Inferior parietal cortex (tissue), 1 donor: Measurements from ENCODE around the gene SLC36A2.
"Not testable (repeated sequence)": the region's sequence is repeated elsewhere in the genome, so short reads cannot be mapped to it uniquely, and the experiment has no call there.

Experiments
- DNase-seq: peaks from one replicate; pipeline ENCODE4 v3.0.0-alpha.2; 2016; ENCODE audit errors: extremely low spot score

The SLC36A2 gene

DNA sequence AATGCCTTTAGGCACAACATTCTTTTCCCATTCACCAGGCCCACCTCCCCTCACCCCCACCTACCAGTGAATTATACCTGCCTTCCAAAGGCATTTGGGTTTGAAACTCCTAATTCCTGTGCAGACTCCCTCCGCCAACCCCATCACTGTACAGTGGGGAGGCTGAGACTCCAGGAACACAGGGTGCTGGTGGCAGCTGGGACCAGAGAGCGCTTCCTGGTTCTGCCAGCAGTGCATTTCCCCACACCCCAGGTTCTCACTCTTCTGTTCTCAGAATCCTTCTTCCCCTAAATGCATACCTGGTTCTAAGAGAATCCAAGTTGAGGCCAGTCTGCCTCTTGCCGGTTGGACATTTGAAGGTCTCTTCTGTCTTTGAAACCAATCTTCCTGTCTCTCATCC, 21.1 kb downstream of the SLC36A2 start:
- DNase-seq = no peak

DNA sequence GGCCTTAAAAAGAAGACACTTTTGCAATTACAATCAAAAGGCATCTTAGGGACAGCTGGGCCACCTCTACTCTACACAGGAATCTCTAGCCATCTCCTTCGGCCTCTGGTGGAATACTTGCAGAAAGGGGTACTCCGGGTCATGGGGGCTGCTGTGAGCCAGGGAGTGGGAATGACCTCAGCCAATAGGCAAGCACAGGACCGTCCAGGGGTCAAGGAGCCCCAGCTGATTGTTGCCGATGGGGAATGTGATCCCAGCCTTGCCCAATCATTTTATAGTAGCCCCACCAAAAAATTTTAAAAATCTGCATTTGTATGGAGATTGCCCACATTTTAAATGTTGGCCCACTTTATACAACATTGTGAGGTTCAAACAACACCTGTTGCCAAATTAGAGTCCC, 26.9 kb downstream of the SLC36A2 start:
- DNase-seq = no peak

DNA sequence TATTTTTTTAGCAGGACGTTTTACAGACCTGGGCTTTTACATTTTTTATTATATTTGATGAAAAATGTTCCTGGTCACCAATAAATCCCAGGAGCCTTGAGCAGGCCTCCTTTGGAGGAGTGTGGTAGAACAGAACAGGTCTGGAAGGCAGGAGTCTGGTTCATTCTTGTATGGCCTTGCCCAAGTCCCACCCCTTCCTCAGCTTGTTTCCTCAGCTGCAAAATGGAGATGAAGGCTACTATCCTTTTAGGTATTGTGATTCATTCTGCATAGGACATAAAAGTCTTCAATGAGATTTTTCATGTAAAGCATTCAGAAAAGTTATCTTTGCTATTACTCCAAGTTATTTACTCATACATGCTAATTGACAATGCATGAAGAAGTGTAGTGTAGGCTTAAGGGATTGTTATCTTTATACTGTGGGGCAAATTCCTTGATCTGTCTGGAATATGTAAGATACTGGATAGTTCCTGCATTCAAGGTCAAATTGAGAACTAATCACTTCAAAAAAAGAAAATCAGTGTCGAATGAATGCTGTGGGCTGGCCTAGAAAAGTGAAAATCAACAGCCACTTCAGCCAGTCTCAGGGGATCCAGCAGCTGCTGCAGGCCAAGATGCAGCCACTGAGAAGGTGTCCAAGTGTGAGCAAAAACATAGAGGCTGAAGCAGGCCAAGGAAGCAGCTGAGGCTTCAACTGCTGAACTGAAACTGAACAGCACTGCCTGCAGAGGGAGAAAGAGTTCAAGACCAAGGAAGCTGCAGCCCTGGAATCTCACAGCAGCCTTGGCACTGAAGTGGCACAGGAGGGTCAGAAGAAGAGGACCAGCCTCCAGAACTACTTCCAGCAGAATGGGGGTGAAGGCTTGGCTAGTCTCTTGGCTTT, 28.3 kb downstream of the SLC36A2 start:
- peak; percentile 9 for DNase-seq

DNA sequence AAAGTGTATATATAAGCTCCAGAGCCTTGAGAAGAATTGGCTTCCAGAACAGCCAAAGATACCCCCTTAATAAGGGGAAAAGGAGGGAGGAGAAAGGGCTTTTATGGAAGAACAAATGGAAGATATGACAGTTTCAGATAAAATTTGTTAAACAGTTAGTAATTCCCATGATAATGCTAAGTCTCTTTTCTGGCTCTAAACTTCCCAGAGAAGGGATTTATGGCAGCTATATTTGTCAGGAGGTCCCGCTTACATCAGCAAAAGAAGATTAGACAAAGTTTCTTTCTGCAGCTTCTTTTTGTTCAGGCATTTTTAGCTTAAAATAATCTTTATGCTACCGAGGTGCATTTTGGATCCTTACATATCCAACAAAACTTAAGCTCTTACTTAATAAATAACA, 29.5 kb downstream of the SLC36A2 start:
- DNase-seq = no peak

DNA sequence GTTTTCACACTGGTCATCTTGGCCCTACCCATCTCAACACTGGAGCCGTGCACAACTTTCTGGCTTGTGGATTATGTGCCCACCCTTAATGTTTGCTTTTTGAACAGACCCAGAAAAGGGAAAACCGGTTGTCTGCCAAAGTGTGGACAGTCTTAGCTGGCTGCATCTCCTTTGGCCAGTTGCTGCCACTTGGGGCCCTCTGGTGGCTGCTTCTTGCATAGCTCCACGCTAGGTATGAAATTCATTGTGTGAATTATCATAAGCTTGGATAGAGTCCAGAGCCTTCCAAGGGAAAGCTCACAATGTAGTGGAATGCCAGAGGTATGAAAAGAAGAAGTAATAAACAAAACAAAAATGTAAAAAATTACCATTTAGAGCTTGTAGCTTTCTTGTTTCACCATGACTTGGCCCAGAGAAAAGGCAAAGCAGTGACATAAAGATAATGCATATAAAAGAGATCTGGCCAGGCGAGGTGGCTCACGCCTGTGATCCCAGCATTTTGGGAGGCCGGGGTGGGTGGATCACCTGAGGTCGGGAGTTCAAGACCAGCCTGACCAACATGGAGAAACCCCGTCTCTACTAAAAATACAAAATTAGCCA, 31.3 kb downstream of the SLC36A2 start:
- peak; percentile 52 for DNase-seq

DNA sequence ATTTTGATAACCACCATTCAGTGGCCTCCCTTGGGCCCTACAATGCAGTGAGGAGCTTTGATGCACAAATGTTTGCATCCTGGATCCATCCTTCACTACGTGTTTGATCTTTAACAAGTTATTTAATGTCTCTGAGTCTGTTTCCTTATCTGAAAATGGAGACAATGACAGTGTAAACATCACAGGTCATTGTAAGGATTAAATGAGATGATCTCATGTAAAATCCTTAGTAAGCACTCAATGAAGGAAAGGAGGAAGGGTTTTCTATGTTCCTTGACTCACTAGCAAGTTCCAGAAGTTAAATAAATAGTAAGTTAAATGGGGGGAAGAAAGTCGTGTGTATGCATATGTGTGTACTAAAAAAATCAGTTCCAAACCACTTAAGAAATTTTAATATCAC, 34.0 kb downstream of the SLC36A2 start:
- DNase-seq = no peak

DNA sequence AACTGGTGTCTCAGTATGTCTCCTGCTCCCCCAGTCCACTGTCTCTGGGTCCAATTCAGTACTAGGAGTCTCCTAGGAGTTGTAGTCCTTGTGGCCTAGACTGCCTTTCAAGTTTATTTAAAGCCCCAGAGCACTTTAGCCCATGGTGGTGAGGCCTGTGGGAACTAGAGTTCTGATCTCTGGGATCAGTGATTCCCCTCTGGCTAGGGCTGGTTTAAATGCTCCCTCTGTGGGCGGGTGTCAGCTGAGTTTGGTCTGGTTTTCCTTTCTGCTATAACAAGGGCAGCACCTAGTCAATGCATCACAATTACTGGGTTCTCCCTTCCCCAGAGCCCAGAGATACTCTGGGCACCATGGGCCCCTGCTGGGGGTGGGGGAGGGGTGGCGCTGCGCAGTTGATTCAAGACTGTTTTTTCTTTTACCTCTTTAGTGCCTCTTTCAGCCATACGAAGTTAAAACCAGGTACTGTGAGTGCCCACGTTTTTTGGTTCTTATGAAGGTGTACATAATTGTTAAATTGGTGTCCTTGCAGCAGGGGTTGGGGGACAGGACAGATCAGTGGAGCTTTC, 34.5 kb downstream of the SLC36A2 start:
- DNase-seq = no peak

DNA sequence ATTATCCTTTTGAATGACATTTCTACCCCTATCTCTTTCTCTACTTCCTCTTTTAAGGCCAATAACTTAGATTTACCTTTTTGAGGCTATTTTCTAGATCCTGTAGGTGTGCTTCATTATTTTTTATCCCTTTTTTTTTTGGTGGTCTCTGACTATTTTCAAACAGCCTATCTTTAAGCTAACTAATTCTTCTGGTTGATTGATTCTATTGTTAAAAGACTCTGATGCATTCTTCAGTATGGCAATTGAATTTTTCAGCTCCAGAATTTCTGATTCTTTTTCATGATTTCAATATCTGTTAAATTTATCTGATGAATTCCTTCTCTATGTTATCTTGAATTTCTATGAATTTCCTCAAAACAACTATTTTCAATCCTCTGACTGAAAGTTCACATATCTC, 36.4 kb downstream of the SLC36A2 start:
- no peak for DNase-seq

DNA sequence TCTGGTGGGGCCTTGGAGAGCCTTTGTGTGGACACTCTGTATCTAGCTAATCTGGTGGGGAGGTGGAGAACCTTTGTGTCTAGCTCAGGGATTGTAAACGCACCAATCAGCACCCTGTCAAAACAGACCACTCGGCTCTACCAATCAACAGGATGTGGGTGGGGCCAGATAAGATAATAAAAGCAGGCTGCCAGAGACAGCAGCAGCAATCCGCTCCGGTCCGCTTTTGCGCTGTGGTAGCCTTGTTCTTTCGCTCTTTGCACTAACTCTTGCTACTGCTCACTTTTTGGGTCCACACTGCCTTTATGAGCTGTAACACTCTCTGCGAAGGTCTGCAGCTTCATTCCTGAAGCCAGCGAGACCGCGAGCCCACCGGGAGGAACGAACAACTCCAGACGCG, 37.5 kb downstream of the SLC36A2 start:
- not testable (repeated sequence) for DNase-seq

DNA sequence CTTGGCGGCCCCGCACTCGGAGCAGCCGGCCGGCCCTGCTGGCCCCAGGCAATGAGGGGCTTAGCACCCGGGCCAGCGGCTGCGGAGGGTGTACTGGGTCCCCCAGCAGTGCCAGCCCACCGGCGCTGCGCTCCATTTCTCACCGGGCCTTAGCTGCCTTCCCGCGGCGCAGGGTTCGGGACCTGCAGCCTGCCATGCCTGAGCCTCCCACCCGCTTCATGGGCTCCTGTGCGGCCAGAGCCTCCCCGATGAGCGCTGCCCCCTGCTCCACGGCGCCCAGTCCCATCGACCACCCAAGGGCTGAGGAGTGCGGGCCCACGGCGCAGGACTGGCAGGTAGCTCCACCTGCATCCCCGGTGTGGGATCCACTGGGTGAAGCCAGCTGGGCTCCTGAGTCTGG, 38.1 kb downstream of the SLC36A2 start:
- not testable (repeated sequence) for DNase-seq

DNA sequence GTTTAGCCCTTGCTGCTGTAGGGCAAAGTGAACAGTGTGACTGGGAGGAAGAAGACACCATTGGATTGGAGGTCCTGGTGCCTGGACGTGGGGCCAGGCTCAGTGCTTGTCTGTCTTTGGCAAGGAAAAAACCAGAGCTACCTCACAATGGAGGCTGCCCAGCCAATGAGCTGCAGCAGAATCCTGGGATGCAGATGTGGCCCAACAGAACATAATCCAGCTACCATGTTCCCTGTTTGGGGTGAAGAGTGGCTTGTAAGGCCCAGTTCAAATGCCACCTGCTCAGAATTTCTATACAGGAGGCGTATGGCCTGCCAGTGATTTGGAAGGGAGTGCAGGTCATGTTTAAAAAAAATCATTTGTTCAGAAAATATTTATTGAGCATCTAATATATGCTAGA, 43.7 kb downstream of the SLC36A2 start, which contains the start of gene SLC36A3:
Gene SLC36A3, minus strand, starts transcription at position 101 of the 400 bp plus-strand sequence. CDS start 412 bp downstream, outside the sequence.
- no peak for DNase-seq

DNA sequence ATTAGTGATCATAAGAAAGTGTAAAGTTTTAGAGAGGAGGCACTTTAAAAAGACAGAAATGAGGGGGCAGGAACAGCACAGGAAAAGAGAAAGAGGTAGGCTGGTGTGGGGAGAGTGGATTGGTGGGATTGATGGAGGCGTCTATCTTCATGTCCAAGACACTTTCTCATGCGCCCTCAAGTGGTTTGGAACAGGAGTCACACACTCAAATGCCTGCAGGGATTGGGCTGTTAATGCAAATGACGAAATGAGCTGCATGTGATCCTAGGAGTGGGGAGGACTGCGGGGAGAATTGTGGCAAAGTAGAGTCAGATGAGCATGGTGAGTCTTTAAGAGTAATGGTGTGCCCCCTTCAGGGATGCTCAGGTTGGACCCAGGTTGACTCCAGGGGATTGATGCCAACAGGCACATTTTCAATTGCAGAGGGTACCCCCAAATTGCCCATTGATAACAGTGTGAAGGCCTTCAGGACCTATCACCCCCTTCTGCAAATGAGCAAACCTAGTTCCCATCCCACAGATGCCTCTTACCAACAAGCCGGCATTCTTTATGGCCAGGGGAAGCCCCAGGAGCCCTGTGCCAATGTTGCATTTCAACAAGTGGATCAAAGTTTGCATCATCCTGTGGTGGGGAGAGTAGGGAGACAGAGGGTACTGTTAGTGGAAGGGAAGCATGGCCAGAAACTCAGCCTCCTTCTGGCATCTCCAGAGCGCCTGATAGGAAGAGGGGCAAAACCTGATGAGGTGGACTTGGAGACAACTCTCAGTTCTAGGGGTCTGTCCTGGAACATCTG, 49.1 kb downstream of the SLC36A2 start:
- no peak for DNase-seq

DNA sequence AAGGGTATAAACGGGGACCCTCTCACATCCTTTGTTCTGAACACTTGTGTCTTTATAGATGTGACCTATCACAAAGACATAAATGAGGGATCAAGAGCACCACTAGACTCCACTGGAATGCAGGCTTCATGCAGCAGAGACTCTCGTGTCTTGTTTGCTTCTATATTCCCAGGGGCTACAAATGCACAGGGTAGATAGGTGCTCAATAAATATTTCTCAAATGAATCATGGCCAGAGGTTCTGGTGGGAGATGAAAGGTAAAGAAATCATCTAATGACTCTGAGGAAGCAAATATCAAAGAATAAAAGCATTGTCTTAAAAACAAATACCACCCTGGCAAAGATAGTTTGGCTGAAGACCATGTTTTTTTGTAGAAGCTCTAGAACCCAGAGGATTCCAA, 50.4 kb downstream of the SLC36A2 start:
- DNase-seq = no peak

DNA sequence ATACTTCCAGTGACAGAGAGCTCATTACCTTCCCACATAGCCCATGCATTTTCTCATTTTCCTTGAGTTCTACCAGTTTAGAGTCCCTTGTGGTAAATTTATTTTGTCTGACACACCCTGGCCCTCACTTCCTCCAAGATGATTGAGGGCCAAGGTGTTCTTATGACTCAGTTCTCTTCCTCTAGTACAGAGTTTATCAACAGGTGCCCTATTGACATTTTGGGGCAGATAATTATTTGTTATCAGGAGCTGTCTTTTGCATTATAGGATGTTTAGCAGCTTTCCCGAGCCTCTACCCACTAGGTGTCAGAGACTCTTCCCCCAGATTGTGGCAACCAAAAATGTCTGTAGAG, 50.9 kb downstream of the SLC36A2 start:
- DNase-seq = no peak

DNA sequence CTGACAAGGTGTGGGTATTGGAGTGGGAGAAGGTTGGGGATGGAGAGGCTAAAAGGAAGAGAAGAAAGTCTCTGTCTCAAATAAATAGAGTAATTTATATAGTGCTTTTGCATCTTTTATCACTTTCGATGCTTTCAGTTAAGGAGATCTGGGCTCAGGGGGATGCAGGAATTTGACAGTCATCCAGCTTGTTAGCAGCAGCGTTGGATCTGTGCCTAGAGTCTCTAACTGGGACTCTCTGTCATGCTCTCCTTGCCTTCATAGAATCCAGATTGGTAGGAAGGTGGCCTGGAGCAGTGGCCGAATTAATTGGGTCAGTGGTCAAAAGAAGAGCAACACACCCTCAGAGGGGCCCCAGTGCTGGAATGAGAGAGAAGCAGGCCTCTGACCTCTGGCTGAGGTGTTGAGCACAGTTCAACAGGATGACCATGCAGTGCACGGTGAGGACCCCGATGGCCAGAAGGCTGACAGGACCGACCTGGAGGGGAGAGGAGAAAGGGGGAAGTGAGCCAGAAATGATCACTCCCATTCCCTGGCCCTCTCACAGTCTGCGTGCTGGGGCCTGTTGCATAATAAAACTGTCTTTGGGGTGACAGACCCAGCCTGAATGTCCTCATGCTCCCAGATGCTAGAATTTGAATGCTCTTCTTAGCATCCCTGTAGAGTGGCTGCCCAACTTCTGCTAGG, 51.4 kb downstream of the SLC36A2 start:
- no peak for DNase-seq

DNA sequence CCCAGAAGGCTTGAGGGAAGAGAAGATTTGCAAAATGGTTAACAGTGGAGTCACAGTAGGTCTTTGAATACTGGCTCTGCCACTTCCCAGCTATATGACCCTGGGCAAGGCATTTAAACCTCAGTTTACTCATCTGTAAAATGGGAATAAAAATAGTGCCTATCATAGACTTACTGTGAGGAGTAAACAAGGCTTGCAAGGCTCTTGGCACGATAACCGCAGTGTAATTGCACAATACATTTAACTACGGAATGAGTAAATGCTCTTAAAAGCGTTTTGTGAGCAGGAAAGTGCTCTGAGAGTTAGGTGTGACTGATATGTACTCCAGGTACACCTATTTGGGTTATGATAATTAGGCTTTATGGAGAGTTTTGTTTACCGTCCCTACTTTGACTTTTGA, 52.2 kb downstream of the SLC36A2 start:
- DNase-seq = no peak

DNA sequence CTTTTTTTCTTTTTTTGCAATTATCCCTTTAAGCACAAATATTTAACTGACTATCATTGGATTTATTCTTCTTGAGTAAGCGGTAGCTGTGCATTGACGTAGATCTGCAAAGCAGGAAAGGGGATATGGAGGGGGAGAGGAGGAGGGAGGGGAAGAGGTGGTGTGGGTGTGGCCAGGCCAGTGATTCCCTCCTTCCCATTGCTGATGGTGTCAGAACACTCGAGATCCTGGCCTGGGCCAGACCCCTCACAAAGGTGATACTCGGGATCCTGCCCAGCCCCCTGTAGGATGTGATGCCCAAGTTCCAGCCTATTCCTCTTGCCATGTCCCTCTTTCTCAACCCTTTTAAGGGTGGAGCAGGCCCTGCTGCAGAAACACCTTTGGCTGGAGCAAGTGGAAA, 53.7 kb downstream of the SLC36A2 start:
- no peak for DNase-seq

DNA sequence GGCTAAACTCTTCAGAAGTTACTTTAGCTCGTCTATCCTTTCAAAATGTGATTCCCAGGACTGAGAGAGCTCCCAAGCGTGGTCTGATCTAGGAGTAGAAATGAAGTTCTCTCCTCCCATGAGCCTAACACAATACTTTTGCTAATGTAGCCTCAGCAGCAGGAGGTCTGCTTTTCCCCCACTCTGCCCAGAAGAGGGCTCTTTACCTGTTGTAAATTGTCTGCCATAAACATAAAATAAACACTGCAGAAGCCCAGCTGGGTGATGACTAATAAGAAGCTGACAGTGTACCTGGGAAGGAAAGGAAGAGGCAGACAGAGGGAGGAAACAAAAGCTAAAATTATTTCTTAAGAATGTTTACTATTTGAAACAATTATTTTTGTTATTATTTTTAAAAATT, 59.2 kb downstream of the SLC36A2 start:
- DNase-seq = no peak

DNA sequence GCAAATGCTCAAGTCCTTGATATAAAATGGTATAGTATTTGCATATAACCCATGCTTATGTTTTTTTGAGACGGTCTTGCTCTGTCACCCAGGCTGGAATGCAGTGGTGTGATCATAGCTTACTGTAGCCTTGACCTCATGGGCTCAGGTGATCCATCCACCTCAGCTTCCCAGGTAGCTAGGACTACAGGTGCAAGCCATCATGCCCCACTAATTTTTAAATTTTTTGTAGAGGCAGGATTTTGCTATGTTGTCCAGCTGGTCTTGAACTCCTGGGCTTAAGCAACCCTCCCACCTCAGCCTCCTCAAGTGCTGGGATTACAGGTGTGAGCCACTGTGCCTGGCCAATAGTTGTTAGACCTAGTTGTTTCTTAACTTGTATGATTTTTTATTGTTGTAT, 61.1 kb downstream of the SLC36A2 start:
- no peak for DNase-seq

DNA sequence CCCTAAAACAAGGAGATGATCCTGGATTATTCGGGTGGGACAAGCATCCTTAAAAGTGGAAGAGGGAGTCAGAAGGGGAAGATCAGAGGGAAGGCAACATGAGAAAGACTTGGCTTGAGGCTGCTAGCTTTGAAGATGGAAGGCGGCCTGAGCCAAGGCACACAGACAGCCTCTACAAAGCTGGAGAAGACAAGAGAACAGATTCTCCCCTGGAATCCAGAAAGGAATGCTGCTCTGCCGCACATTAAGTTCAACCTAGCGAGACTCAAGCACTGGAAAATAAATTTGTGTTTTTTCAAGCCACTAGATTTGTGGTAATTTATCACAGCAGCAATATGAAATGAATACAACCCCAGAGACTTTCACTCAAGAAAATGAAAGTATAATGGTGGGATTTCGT, 61.7 kb downstream of the SLC36A2 start:
- DNase-seq = no peak

DNA sequence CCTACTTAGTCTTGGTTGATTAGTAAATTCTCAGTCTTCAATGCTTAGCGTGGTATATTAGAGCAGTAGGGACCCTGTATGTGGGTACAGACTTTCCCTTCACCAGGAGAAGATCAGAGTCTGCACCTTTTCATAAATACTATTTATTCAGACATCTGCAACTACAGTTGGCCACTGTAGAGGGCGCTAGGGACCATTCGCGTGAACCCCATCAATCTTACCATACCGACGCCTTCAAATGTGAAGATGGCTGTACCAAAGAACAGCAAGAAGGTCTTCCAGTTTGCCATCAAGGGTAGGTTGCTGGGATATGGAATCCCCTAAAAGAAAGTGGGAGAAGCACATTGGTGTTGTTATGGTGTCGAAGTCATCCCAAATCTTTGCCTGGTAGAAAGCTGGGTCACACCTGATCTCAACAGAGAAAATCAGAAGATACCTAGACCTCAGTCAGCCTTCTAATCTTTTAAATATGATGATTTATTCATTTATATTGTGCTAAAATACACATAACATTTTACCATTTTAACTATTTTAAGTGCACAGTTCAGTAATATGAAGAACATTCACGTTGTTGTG, 62.9 kb downstream of the SLC36A2 start:
- DNase-seq = no peak
